ENCODE measurements around the gene MAML3.

The MAML3 gene

GRCh38 chr4:139865537-139865936 lies 288.4 kb downstream of the MAML3 start:
- DNase-seq (ENCODE audit: low read depth), result no peak

DNA sequence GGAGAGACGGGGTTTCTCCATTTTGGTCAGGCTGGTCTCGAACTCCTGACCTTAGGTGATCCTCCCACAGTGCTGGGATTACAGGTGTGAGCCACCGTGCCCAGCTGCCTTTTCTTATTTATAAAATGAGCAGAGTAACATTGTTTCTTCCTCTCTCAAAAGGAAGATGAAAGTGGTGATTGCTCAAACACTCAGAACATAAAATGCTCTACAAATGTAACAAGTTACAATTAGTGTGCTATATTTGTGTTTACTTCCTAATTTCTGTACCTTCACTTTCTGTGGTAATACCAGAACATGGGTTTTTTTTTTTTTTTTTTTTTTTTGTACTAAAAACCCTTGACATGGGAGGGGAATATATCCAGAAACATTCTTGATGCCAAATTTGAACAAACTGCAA lies 290.5 kb downstream of the MAML3 start:
- no peak for DNase-seq (ENCODE audit: low read depth)

- no peak for DNase-seq (ENCODE audit: low read depth)
These were observed 292.5 kb downstream of the MAML3 start for GRCh38 chr4:139861471-139861870.

- DNase-seq (ENCODE audit: low read depth), result no peak
These were observed 293.5 kb downstream of the MAML3 start for GRCh38 chr4:139860435-139861024.

- DNase-seq (ENCODE audit: low read depth), result no peak
These were observed 294.1 kb downstream of the MAML3 start for GRCh38 chr4:139859876-139860275.

DNA sequence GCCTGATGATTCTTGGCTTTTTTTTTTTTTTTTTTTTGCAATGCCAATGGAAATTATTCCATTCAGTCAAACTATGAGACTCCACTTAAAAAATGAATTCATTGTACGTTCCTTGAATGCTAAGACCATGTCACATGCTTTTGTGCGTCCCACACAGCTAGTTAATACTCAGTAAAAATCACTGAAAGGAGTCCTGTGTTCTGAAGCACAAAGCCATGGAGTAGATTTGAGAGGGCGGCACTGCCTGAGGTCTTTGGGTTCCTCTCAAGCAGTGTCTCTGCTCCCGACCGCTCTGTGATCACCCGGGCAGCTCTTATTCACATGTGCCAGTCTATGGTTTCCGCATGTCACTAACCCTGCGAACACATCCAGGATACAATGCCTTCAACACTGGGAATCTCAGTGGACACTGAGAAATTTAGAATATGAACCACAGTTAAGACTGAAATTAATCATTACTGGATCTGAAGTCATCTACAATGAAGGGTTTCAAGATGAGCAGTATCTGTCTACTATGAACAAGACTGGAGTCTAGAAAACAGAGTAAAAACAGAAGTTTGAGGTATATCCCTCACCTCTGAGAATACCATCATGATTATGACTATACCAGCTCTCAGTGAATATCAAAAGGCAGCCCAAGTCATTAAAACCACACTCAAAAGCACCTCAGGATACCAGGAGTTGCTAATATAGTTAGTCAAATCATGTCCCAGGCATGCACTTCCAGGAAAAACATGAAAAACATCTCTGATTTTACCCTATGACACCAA lies 295.4 kb downstream of the MAML3 start:
- no peak for DNase-seq (ENCODE audit: low read depth)

- no peak for DNase-seq (ENCODE audit: low read depth)
These were observed 296.0 kb downstream of the MAML3 start for GRCh38 chr4:139857977-139858376.

- DNase-seq (ENCODE audit: low read depth), result no peak
These were observed 297.0 kb downstream of the MAML3 start for GRCh38 chr4:139857021-139857420.

DNA sequence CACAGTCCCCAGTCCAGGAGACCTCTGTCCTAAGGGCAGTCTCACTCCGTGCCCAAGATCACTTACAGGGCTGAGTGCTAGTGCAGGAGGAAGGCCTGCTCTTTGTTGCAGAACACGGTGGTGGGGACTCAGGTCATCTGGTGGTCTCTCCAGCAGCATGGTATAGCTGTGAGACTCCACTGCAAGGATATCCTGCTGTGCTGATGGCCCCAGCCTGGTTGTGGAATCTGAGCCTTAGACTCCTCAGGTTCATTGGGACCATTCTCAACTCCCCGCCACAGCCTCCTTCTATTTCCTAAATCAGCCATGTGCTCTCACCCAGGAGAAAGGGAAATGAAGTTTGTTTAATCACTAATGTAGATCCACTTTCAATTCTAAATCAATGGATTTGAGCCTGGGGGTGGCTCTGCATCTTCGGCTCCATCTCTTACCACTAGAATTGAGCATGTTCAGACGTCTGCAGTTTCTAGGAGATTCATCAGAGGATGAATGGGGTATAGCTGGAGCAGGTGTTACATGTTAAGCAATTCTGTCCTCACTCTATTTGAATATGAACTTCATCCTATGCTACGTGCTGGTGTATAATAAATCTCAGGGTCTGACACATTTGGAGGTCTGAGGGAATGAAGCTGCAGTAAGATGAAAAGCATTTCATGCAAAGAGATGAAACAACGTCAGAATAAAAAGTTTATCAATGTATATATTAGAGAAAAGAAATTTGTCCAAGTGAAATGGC lies 299.1 kb downstream of the MAML3 start:
- DNase-seq (ENCODE audit: low read depth), result no peak

- DNase-seq (ENCODE audit: low read depth), result no peak
These were observed 300.7 kb downstream of the MAML3 start for GRCh38 chr4:139853309-139853708.

- DNase-seq (ENCODE audit: low read depth), result no peak
These were observed 301.2 kb downstream of the MAML3 start for GRCh38 chr4:139852612-139853269.

- no peak for DNase-seq (ENCODE audit: low read depth)
These were observed 302.3 kb downstream of the MAML3 start for GRCh38 chr4:139851639-139852038.

GRCh38 chr4:139851133-139851532 lies 302.9 kb downstream of the MAML3 start:
- no peak for DNase-seq (ENCODE audit: low read depth)

- no peak for DNase-seq (ENCODE audit: low read depth)
These were observed 304.8 kb downstream of the MAML3 start for GRCh38 chr4:139849219-139849618.

GRCh38 chr4:139848028-139848427 lies 306.0 kb downstream of the MAML3 start:
- DNase-seq (ENCODE audit: low read depth), result no peak

GRCh38 chr4:139847602-139848001 lies 306.4 kb downstream of the MAML3 start:
- no peak for DNase-seq (ENCODE audit: low read depth)

GRCh38 chr4:139846766-139847165 lies 307.2 kb downstream of the MAML3 start:
- no peak for DNase-seq (ENCODE audit: low read depth)

DNA sequence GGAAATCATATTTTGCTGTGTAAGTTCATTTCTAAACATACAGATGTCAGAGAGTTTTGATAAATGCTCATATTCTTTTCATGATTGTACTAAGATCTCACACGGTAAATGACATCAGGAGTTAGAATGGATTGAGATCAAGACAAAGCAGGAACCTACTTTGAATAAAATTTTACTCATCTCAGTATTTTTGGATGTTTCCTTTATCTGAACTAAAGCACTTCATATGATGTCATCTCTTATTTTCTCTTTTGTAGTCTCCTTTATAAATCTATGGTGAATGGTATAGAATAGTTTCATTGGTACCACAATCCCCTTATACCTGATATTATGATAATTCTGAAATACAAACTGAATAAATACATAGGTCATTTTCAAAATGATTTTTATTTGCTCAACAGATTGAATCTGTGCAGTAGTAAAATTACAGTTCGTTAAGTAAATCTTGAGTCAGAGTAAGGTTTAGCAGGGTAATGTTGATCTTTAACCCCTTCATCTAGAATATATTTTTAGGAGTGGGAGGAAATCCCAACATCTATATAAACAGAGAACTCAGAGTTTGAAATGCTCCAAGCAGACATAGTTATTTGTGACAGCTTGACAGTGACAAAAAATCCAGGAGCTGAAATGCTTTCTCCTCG lies 308.4 kb downstream of the MAML3 start:
- DNase-seq (ENCODE audit: low read depth), result no peak

DNA sequence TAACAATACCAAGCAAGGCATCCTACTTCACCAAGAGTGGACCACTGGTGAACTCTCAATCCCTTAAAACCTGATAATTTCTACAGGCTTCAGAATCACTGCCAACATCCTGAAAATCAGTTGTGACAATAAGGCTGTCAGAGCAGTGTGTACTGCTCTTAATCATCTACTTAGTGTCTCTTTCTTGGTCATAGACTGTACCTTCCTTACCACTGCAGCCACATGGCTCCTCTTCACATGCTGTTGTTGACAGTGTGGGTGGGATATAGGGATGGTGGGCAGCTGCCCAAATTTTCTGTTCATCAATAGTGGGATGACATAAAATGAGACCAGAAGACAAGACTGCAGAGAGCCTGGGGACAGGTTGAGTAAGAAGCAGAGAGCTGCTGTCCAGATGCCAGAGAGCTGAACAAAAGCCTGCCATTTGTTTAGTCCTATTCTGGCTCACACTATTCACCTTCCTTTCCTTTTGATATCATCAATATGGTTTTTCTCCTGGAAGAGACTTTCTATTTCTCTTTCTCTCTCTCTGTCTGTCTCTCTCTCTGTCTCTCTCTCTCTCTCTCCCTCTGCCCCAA lies 309.4 kb downstream of the MAML3 start:
- no peak for DNase-seq (ENCODE audit: low read depth)

GRCh38 chr4:139844057-139844456 lies 309.9 kb downstream of the MAML3 start:
- DNase-seq (ENCODE audit: low read depth), result no peak

DNA sequence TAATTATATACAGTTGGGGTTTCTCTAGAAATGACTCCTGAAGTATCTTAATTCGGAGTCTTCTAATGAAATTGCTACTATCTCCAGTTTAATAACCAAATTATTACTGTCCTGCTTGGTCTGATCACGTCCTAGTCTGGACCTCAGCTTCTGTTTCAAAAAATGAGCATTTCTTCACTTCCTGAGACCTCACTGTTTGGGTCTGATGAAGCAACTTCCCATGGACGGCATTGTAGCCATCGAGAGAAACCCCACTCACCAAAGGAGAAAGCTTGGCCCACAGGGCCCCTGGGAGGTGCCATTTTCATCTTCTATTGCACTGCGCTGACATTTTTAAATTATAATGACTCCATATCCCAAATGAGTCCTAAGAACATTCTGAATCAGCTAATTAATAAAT lies 310.3 kb downstream of the MAML3 start:
- DNase-seq (ENCODE audit: low read depth), result no peak
